Mucosa of descending colon (tissue), 3 donors: Measurements from ENCODE around the gene MAN1C1. TPM values are rescaled to one million over a fixed set of nuclear protein-coding genes. Genes with fewer than 3 reads are reported as not detected.

Experiments
- ATAC-seq: fragments of 200-7000 bp; cut with Tn5 transposase; one replicate; pipeline ENCODE4 v1.9.1; 2020; ENCODE audit warnings: mild to moderate bottlenecking, moderate library complexity
- DNase-seq, 3 donors: peaks; one replicate each; pipeline ENCODE4 v3.0.0-alpha.2; 2020
- H3K36me3 ChIP-seq: fragments of 200-600 bp; one replicate; pipeline ENCODE4 v1.8.0; 2021; ENCODE audit warnings: low read depth, mild to moderate bottlenecking
- H3K4me1 ChIP-seq: fragments of 200-600 bp; one replicate; pipeline ENCODE4 v1.8.0; 2021; ENCODE audit warnings: low read depth, mild to moderate bottlenecking
- H3K4me3 ChIP-seq: fragments of 200-600 bp; one replicate; pipeline ENCODE4 v1.8.0; 2021; ENCODE audit warnings: mild to moderate bottlenecking
- H3K9me3 ChIP-seq: fragments of 200-600 bp; one replicate; pipeline ENCODE4 v1.8.0; 2021; ENCODE audit warnings: mild to moderate bottlenecking
- intact Hi-C, 2 donors: fragments of 100-400 bp; cut with DNase I in 1 of 2; cut with micrococcal nuclease in 1 of 2; formaldehyde crosslinking; loops; one replicate each; pipeline versions ENCODE4 v1.11.0 to v1.11.1; 2022; cut with DNase I, micrococcal nuclease
- total RNA-seq, 3 donors: library from RNA; stranded (reverse); fragmentation: NEBNext Ultra II Directional in 2 of 3; extraction: Animal tissue kit (Norgen Biotek cat#: 25700) in 2 of 3; gene quantifications; one replicate each; pipeline versions ENCODE4 v1.2.1 to v1.2.4, GENCODE V29; 2021 to 2023
- TF ChIP-seq, protein P1 (sequence below): fragments of 200-600 bp; IDR thresholded peaks from one replicate; pipeline ENCODE4 v1.8.0; 2022; ENCODE audit warnings: antibody characterized with exemption, mild to moderate bottlenecking
- donor health status: DM: no; HTN: no; CAD: no; lungs with moderate emphysema.
- donor health status: DM: no; HTN: no; CAD: no.
- donor health status: DM: no; HTN: yes; CAD: no.

The MAN1C1 gene
- total RNA-seq, 3 donors from 2014 or later = 2.5 to 22.0 (median 6.1) TPM

DNA sequence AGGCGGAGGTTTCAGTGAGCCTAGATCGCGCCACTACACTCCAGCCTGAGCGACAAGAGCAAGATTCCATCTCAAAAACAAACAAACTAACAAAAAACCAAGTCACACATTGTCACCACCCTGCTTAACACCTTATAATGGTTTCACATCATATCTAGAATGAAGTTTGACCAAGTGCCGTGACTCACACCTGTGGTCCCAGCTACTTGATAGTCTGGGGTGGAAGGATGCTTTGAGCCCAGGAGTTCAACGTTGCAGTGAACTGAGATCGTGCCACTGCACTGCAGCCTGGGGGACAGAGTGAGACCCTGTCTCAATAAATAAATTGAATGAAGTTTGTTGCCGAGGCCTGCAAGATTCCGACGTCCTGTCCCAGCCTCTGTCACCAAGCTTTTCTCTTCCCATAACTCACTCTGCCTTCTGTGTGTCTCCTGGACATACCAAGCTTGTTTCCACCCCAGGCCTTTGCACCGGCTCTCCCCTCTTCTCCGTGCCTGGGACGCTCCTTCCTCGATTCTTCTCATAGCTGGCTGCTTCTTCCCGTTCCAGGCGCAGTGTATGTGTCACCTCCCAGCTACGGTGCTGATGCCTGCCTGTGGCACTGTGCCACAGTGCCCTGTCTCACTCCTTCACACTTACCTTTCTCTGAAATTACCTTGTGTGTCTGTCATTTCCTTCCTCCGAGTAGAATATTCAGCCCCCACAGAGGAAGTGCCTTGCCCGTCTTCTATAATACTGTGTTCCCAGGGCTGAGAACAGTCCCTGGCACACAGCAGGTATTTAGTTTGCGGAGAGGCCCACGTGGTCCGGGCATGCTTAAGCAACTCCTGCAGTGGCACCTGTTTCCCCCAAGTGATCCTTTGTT lies 179.6 kb downstream of the MAN1C1 start:
- TF ChIP-seq, protein P1, sequence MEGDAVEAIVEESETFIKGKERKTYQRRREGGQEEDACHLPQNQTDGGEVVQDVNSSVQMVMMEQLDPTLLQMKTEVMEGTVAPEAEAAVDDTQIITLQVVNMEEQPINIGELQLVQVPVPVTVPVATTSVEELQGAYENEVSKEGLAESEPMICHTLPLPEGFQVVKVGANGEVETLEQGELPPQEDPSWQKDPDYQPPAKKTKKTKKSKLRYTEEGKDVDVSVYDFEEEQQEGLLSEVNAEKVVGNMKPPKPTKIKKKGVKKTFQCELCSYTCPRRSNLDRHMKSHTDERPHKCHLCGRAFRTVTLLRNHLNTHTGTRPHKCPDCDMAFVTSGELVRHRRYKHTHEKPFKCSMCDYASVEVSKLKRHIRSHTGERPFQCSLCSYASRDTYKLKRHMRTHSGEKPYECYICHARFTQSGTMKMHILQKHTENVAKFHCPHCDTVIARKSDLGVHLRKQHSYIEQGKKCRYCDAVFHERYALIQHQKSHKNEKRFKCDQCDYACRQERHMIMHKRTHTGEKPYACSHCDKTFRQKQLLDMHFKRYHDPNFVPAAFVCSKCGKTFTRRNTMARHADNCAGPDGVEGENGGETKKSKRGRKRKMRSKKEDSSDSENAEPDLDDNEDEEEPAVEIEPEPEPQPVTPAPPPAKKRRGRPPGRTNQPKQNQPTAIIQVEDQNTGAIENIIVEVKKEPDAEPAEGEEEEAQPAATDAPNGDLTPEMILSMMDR = no peak
- Histone ChIP-seq H3K4me3 (no peak overlapping the region), H3K4me1 (no peaks in the 10 kb centered on the region), H3K9me3 (no peaks in the 10 kb centered on the region), H3K36me3 (no peaks in the 10 kb centered on the region)
- peak in 1 of 3 donors; percentile 40 for DNase-seq
- intact Hi-C loops = loop anchor here (5.0 to 10.0 kb wide), 2 partner anchors 181 to 189 kb away; partner anchors contain the start of gene MAN1C1 (in 1 of the 2)
- ATAC-seq = peak; percentile 61

DNA sequence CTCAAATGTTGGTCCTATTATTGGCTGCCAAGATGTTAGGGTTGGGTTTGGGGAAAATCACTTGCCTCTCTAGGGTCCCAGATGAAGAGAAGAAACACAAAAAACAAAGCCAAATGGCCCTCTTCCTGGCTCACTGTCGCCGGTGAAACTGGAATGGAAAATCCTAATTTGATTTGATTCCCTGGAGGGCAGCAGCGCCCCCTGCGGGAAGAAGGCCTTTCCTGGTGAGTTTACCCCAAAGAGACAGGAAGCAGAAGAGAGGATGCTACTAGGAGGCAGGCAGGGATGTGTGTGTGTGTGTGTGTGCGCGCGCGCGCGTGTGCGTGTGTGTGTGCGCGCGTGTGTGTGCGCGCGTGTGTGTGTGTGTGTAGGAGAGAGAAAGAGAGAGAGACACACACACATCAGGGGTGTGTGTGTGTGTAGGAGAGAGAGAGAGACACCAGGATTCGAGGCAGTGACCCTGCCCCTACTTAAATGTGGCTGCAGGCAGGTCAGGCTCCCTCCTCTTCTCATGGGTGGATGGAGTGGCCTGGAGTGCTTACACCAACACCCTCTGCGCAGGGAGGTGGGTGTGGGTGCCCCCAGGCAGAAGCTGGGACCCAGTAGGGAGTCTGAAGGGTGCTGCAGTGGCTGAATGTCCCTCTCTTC lies 180.3 kb downstream of the MAN1C1 start:
- DNase-seq (peak; percentile 87 to 96 (median 92)), ATAC-seq (peak; percentile 76)
- intact Hi-C loops = loop anchor here (5.0 to 10.0 kb wide), 2 partner anchors 182 to 190 kb away; partner anchors contain the start of gene MAN1C1 (in 1 of the 2)
- TF ChIP-seq, protein P1 = peak; percentile 62
- no peaks in the 10 kb centered on the region for H3K36me3 ChIP-seq
- no peak overlapping the region for H3K4me3 ChIP-seq
- H3K4me1 ChIP-seq = no peaks in the 10 kb centered on the region
- no peaks in the 10 kb centered on the region for H3K9me3 ChIP-seq

DNA sequence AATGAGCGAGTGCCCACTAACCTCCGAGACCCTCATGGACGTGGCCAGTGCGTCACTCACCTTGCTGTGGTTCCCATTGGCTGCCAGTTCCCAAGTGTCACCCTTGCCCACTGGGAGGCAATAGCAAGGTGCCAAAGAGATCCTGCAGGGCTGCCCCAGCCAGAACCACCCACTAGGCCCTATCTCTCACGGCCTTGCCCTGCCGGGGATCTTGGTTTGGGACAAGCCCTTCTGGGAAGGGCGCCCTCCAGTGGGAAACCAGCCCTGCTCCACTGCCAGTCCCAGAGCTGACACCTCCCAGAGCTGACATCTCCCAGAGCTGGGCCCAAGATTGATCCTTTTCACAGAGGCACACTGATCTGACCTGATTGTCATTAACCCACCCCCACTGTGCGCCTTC lies 181.3 kb downstream of the MAN1C1 start:
- Histone ChIP-seq H3K4me1 (no peaks in the 10 kb centered on the region), H3K9me3 (no peaks in the 10 kb centered on the region), H3K4me3 (no peak overlapping the region), H3K36me3 (no peaks in the 10 kb centered on the region)
- TF ChIP-seq, protein P1 = peak; percentile 29
- DNase-seq = peak in 1 of 3 donors; percentile 65
- intact Hi-C loops = loop anchor here (5.0 to 10.0 kb wide), 2 partner anchors 183 to 191 kb away; partner anchors contain the start of gene MAN1C1 (in 1 of the 2)
- peak; percentile 52 for ATAC-seq

DNA sequence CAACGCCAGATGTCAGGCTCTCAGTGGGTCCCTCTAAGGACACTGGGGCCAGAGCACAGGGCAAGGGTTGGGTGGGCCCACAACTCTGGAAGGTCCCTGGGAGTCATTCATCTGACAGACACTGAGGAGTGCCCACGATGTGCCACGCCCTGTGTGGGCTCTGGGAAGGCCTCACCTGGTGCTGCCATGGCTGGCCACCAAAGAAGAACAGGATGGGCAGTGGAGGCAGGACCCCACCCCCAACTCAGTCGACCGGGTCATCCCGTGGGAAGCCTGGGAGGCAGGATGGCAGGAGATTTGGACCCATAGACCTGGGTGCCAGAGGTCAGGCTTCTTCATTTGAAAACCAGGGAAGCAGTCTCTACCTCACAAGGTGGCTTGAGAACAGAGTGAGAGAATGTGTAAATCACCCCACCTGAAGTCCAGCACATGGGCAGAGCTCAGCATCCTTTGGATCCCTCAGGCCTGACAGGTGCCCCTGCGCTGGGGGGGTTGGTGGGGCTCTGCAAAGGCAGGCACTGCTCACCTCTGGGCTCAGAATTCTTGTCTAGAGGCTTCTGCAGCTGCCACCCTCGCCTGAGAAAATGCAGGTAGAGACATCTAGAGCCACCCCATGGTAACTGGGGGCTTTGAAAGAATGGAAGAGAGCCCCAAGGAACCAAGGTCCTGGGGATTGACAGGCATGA lies 182.2 kb downstream of the MAN1C1 start:
- no peaks in the 10 kb centered on the region for H3K4me1 ChIP-seq
- no peak for DNase-seq
- TF ChIP-seq, protein P1 = no peak
- no peak for ATAC-seq
- intact Hi-C loops = loop anchor here (5.0 to 10.0 kb wide), 2 partner anchors 184 to 192 kb away; partner anchors contain the start of gene MAN1C1 (in 1 of the 2)
- H3K4me3 ChIP-seq = no peak overlapping the region
- H3K36me3 ChIP-seq = no peaks in the 10 kb centered on the region
- no peaks in the 10 kb centered on the region for H3K9me3 ChIP-seq

DNA sequence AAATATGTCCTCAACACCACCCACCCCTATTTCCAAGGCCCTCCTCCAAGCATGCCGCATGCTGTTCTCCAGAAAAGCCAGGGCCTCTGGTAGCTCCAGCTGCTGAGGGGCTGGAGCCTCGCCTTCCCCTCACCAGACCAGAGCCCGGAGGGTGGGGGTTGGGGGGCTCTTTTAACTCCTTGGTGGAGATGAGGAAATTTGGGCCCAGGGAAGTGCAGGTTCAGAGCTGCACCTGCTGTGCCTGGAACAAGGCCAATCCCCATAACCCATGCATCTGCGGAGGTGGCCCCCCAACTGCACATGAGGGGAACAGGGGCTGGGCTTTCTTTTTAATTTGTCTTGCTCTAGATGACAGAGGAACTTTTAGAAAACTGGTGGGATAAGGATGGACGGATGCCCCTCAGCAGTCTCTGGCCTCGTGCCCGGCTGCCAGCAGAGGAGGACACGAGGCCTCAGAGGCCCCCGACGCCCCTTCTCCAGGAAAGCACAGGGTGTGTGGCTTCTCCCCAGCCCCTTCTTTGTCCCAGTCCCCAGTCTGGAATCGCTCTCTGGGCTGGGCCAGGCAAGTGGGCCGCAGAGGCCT lies 182.9 kb downstream of the MAN1C1 start:
- no peaks in the 10 kb centered on the region for H3K36me3 ChIP-seq
- no peak overlapping the region for H3K4me3 ChIP-seq
- no peaks in the 10 kb centered on the region for H3K9me3 ChIP-seq
- intact Hi-C loops = loop anchor here (5.0 to 10.0 kb wide), 2 partner anchors 185 to 192 kb away; partner anchors contain the start of gene MAN1C1 (in 1 of the 2)
- TF ChIP-seq, protein P1 = no peak
- no peak for ATAC-seq
- H3K4me1 ChIP-seq = no peaks in the 10 kb centered on the region
- no peak for DNase-seq
